Middle frontal gyrus (tissue), 1 donor: Measurements from ENCODE around the gene EGFL7.

Experiments
- DNase-seq: peaks from one replicate; pipeline ENCODE4 v3.0.0-alpha.2; 2015; ENCODE audit warnings: low spot score; ENCODE audit errors: extremely low spot score

Gene EGFL7

DNA sequence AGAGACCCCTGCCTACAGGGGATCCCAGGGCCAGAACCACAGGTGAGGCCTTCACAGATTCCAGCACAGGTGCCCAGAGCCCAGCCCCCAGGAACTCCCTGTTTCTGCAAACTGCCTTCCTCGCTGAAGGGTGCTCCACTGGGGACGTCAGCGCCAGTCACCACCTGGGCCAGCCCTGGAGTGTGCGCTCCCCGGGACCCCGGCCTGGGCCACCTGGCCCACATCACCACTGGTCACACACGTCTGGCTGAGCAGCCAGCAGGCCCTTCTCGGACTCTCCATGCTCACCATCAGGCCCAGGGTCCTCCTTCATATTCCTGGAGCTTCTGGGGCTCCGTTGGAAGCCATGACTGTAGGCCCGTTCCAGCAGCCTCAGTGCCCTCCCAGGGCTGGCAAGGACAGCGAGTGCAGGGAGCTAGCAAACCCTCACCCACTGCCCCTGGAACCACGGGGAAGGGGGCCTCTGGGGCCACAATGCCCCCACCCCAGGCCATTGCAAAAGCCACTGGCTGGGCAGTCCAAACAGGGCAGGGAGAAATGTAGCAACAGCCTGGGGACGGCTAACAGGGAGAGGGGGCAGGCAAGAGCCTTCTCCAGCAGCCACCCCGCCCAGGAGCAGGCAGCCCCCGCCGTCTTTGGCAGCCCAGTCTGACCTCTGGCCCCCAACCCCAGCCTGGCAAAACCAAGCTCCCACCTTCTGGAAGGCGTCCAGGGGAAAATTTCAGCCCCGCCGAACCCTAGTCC is 23.2 kb downstream of the EGFL7 start:
- DNase-seq, result no peak

DNA sequence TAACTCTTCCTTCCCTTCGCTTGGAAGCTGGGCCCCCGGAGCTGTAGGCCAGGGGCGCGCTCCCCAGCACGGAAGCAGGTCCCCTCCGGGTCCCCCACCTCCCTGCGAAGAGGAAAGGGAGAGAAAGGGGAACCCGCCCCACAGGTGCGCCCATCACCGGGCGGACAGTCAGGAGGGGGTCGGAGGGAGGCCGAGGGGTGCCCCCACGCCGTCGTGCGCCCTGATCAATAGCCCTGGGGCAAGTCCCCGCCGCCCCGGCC is 23.7 kb downstream of the EGFL7 start:
- DNase-seq, result no peak

DNA sequence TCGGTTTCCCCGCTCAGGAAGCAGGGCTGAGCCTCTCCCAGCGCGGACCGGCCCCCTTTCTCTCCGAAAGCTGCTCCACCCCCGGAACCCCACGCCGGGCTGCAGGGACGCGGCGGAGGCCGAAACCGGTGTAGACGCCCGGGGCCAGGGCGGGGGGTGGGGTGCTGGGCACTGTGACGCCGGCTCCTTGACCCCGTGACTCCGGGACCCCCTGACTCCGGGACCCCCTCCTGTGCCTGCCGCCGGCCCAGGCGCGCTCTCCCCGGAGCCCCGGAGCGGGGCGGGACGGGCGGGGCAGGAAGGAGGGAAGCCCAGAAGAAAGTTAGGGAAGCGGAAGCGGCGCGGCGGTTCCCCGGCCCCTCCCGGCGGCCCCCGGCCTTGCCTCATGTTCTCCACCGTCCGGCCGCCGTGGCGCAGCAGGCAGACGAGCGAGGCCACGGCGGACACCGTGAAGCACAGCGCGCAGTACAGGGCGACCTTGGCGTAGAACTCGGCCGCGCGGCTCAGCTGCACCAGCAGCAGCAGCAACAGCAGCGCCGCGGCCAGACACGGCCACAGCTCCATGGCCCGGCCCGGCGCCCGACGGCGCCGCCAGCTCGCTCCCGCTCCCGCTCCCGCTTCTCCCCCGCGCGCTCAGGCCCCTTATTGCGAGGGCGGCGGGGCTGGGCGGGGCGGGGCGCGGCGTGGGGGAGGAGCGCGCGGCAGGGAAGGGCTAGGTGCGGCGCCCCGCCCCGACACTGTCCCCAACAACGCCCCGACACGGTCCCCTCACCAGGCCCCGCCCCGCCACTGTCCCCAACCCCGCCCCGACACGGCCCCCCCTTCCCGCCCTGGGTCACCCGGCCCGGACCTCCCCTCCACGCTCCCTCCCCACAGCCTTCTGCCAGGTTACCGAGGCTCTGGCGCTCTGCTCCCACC is 24.3 kb downstream of the EGFL7 start, which contains the start of gene AGPAT2:
AGPAT2 (minus strand) TSS at position 664 of the 918 bp plus-strand sequence; CDS start at position 564, 100 bp downstream.
- DNase-seq, result no peak

- DNase-seq, result no peak
Measured at GRCh38 chr9:136687721-136688223, 25.1 kb downstream of the EGFL7 start.

DNA sequence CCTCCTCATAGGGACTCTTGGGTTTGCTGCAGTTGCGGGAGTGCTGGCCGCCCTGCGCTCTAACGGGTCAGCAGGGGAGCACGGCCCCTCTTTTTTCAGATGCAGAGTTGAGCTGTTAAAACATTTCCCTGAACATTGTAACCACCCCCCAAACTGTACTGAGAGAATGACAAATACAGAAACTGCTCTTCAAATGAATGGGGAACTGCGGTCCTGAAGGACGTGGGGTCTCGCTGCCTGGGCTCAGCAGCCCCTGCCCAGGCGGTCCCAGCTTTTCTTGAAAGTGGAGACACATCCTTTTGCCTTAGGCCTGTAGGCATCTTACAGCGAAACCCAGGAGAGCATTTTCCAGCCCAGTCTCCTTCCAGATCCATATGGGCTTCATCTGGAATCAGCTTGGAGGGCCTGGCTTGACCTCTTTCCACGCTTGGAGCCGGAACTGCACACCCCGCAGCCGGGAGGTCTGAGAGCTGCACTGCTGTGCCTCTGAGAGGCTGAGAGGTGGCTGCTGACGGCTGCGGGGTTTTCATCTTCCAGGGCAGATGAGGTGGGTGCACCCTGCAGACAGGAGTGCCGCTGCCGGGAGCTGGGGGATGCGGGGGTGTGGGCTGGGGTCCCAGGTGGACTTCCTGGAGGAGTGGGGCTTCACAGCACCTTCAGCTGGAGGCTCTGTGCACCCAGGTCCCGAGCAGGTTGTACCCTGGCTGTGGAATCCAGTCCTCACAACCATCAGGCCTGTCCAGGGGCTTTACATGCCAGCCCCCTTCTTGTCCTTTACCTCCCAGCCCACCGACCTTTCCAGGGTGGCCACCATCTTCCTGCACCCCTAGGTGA is 25.8 kb downstream of the EGFL7 start:
- DNase-seq, result no peak

DNA sequence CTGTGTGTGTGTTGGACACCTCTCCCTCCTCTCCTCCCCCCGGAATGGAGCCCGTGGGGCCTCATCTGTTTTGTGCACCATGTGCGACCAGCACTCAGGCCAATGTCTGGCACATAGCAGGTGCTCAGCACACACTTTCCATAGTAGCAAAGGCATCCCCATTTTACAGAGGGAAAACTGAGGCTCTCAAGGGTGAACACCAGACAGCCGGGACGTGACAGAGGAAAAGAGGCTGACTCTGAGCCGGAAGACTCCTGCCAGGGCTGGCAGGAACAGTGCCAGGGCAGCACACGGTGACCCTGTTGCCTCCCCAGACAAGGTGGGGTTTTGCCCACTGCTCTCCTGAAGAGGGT is 26.4 kb downstream of the EGFL7 start:
- DNase-seq, result no peak

GRCh38 chr9:136690104-136690805 is 27.5 kb downstream of the EGFL7 start:
- no peak for DNase-seq

- no peak for DNase-seq
Measured at GRCh38 chr9:136690806-136691261, 28.1 kb downstream of the EGFL7 start.

DNA sequence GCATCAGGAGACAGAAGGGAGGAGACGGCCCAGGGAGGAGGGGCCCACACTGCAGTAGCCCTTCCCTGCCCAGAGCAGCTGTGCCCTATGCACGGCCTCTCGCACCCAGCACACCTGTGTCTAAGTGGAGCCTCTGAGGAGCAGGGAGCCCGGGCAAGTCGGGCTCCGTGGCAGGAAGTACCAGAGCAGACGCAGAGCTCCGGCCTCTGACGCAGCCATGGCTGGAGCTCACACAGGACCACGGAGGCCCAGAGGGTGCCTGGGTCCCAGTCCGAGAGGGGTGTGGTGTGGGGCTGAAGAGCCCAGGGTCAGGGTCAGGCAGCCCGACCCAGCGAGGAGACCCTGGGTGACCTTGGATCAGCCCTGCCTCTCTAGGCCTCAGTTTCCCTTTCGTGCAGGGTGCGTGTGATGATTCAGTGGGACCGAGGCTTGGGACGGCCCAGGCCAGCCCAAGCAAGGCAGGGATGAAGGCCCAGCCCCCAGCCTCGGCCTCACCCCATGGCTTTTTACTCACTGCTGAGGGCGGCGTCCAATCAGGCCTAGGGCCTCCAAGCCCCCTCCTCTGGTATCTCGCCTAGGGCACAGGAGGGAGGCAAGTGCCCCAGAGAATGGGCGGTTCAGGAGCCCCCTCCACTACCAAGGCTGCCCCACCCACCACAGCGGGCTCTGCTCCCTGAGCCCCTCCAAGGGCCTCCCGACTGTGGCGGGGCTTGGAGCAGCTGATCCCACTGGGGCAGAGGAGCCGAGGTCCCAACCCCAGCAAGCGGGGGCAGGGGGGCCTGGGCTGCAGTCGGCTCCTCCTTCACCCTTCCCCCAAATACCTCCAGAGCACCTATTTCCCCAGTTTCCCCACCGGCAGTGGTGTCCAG is 28.8 kb downstream of the EGFL7 start:
- DNase-seq, result no peak

DNA sequence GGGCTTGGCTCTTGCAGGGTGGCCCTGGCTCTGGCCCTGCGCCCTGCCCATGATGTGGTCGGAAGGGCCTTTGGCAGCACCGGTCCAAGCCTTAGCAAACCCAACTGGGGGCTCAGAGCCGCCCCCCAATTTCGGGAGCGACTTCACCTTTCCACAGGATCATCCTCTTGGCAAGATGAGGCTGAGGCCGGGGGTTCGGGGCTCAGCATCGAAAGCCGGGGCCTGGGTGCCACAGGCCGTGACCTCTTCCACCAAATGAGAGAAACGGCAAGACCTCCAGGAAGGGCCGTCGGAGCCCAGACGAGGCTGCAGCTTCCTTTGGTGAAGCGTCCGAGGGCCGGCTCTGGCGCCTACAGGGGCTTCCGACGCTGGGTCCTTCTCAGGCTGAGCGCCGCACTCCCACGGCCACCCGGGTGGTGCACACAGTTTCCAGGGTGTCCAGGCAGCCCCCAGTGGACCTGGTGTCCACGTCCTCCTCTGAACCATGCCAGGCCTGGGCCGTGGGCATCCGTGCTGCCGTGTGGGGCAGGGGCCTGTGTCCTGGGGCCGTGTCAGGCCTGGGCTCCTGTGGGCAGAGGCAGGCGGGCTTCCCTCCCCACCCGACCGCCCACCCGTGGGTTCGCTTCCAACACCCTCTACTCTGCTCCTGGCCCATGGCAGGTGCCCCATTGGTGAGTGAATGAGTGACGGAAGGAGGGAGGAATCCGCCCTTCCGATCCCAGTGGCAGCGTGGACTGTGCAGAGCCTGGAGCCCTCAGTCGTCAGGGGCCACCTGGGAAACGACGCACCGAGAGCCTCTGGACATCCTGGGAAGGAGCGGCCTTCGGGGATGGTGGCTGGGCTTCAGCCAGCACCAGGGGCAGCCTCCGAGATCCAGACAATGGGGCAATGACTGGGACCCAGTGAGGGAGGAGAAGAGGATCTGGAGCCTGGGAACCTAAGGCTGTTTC is 29.7 kb downstream of the EGFL7 start:
- no peak for DNase-seq

DNA sequence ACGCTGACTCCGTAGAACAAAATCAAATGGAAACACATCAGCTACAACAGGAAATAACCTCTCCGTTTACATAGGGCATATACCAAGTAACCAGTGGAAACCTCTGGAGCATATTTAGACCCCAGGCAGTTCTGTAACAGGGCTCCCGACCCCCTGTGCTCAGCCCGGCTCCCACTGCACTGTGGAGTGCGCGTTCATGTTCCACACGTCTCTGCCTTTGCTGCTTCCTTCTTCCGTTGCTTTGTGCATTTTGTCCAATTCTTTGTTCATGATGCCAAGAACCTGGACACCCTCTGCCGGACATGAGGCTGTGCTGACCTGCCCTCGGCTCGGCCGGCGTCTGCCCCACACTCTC is 30.4 kb downstream of the EGFL7 start:
- DNase-seq, result no peak

DNA sequence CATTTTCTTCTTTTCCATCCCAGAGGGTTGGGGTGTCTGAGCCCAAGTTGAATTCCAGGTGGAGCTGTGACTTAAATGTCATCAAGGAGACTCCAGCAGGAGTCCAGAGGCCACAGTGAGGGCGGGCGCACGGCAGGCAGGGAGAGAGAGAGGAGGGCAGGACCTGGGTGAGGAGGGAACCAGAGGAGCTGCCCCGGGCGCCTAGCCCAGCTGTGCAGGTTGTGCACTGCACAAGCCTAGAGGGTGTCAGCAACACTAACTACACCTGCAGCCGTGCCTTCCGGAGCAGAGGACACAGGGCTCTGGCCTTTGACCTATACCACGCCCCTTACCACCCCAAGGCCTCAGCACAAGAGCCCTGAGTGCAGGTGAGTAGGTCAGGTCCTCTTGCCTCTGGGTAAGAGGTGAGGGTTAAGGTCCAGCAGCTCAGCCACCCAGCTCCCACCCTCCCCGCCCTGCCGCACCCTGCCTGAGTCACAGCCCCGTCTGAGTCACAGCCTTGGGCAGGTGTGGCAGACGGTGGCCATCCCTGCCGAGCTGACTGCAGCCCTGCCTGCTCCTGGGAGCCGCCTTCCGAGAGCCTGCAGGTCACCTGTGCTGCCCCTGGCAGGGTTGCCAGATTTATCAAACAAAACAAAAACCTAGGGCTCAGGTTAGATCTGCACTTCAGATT is 30.9 kb downstream of the EGFL7 start:
- DNase-seq, result no peak

DNA sequence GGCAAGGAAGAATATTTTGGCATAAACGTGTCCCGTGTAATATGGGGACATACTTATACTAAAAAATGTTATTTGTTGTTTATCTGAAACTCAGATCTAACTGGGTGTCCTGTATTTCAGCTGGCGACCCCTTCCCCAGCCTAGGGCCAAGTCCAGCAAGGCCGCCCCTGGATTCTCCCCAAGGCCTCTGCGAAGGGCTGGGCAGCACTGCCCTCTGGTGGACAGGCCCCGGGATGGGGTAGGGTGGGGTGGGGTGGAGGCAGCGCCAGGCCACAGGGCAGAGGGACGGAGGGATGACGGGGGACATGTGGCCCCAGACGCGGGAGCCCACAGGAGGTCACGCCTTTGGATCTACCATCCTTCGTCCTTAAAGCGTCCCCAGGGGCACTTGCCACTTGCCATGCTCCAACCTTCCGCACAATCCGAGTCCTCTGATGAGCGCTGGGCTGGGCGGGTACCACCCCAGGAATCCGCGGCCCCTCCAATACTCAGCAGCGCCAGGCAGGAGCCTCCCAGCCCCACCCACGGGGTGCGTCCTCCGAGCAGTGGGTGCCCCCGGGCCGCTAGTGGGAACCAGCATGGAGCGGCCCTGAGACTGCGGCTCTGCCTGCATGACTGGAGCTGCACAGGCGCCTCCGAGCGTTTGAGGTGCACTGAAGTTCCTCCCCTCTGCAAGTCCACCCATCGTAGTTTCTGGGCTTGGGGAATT is 31.6 kb downstream of the EGFL7 start:
- DNase-seq, result no peak

DNA sequence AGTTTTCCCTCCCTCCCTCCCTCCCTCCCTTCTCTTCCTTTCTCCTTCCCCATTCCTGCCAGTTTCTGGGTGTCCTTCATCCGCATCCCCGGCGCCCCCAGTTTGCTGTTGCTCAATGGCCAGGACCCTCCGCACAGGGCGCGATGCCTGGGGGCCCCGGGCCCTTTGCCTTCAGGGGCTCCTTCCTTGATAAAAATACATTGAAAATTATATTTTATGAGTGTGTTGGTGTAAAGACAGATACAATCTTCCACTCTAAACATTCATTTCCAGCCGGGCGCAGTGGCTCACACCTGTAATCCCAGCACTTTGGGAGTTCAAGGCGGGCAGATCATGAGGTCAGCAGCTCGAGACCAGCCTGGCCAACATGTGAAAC is 32.1 kb downstream of the EGFL7 start:
- no peak for DNase-seq

- no peak for DNase-seq
Measured at GRCh38 chr9:136695435-136695895, 32.7 kb downstream of the EGFL7 start.

DNA sequence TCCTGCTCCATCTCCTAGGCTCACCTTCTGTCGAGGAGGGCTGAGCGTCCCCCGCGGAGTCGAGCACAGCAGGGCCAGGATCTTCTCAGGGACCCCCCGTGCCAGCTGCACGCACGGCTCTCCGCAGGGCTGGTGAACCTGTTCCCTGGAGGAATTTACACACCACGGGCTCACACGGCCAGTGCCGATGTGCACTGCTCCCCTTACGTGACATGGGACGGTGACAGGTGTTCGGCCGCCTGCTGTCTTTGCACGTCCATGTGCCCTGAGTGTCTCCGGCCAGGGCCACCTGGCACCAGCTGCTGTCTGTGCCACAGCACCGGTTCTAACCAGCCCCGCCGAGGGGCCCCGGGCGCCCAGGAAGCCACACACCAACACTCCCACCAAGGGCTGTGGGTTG is 33.2 kb downstream of the EGFL7 start:
- DNase-seq, result no peak

- DNase-seq, result no peak
Measured at GRCh38 chr9:136696502-136696901, 33.8 kb downstream of the EGFL7 start.
